Mesodermal cell (in vitro differentiated cells): ENCODE measurements around the gene NDST3.

ENCODE experiments used
- H3K27ac ChIP-seq: 2 replicates; pipeline ENCODE4 v1.7.0; 2013; ENCODE audit warnings: mild to moderate bottlenecking, low read depth, low read length, moderate library complexity; ENCODE audit not compliant: severe bottlenecking
- H3K36me3 ChIP-seq: 2 replicates; pipeline ENCODE4 v1.7.1; 2013; ENCODE audit warnings: mild to moderate bottlenecking, low read length, moderate library complexity; ENCODE audit not compliant: control insufficient read depth, insufficient read depth
- H3K4me1 ChIP-seq: one replicate; pipeline ENCODE4 v1.7.1; 2013; ENCODE audit warnings: mild to moderate bottlenecking, low read length; ENCODE audit not compliant: insufficient read depth, control insufficient read depth, poor library complexity, severe bottlenecking
- H3K4me3 ChIP-seq: 2 replicates; pipeline ENCODE4 v1.7.0; 2013; ENCODE audit warnings: low read length, control low read depth, mild to moderate bottlenecking; ENCODE audit not compliant: insufficient read depth, poor library complexity, severe bottlenecking; ENCODE audit errors: extremely low read depth
- H3K9me3 ChIP-seq: 2 replicates; pipeline ENCODE4 v1.7.1; 2013; ENCODE audit warnings: mild to moderate bottlenecking, low read length, moderate library complexity; ENCODE audit not compliant: control insufficient read depth
- WGBS, 2 experiments: methylation state at CpG; one replicate each; pipeline ENCODE4 v1.1.5; 2013; ENCODE audit warnings: missing lambda C conversion rate in 2 of 2; ENCODE audit not compliant: insufficient coverage in 2 of 2; 5-methylcytosine and 5-hydroxymethylcytosine counted together

The NDST3 gene

DNA sequence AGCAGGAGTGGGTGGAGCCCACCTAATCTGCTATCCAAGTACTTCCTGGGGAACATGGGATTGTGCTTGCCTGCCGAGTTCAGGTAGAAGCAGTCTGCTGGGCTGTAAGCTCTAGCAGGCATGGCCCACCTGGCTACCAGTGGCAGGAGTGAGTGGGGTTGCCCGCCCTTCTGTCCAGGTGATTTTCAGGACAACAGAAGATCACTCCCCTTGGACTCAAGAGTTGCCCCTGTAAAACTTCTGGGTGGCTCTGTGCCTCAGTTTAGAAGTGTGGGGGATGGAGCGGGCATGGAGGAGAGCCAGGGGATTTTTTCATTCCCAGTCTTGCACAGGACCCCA, 43.5 kb downstream of the NDST3 start:
- H3K4me1 ChIP-seq: no peaks in the 10 kb centered on the region
- H3K36me3 ChIP-seq: no peaks in the 10 kb centered on the region
- H3K4me3 ChIP-seq: no peak overlapping the region
- H3K9me3 ChIP-seq: no peaks in the 10 kb centered on the region
- H3K27ac ChIP-seq: no peak overlapping the region
- 94 to 100% methylated on average over 2 of the region's 3 CpGs for WGBS, 2 experiments

DNA sequence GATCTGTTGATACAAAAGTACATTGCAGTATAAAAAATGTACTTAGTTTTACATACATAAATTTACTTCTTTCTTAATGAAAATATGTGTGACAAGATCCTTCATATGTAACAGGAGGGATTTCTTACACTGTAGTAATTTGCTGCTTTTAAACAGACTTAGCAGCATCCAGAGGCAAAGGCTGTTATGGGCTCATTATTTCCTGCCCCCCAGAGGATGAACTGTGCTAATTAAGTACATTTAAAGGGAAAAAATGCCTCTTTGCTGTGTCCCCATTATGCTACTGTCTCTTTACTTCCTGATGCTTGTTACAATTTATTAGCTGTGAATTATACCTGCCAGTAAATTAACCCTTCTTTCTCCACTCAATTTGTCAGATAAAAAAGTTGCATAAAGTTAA, 47.1 kb downstream of the NDST3 start:
- Histone ChIP-seq H3K4me3 (no peak overlapping the region), H3K36me3 (no peaks in the 10 kb centered on the region), H3K4me1 (no peaks in the 10 kb centered on the region), H3K9me3 (no peaks in the 10 kb centered on the region), H3K27ac (no peak overlapping the region)

DNA sequence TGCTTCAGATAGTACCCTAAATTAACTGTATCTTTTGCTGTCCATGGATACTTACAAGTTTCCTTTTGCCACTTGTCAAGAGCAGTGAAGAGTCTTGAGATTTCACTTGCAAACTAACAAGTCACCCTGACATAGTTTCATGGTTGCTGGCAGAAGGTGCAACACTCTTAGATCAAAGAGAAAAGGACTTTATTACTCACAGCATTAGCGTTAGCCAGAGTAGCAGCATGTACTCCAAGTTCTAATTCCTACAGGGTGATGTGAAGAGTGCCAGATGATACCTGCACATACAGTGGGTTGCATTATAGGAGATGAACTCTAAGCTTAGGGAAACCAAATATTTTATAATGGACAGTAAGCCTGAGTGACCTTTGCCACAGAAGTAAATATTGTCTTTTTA, 47.9 kb downstream of the NDST3 start:
- 50% methylated on average over 1 of the region's 1 CpG; no CpG with 5 or more reads in 1 of the 2 experiments for WGBS, 2 experiments
- H3K27ac ChIP-seq: no peak overlapping the region
- H3K4me3 ChIP-seq: no peak overlapping the region
- no peaks in the 10 kb centered on the region for H3K9me3 ChIP-seq
- H3K36me3 ChIP-seq: no peaks in the 10 kb centered on the region
- H3K4me1 ChIP-seq: no peaks in the 10 kb centered on the region

DNA sequence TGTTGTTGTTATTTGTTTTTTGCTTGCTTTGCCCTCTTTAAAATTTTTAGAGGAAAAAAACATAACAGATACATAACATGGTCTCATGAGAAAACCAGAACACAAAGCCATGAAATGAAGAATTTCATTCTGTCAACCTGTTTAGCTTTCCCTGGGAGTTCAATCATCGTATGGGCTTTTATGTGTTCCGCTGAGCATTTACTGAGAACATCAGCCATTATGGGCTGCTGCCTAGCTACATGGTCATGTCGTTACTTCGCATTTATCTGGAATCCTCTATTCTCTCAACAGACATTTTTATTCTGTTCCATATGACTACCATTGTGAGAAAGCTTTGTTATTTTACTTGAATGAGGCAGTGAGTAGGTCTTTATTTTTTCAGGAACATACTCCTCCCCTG, 51.4 kb downstream of the NDST3 start:
- no peak overlapping the region for H3K27ac ChIP-seq
- no peaks in the 10 kb centered on the region for H3K9me3 ChIP-seq
- no peak overlapping the region for H3K4me3 ChIP-seq
- WGBS, 2 experiments: 72 to 95% methylated on average over 2 to 4 of the region's 4 CpGs
- H3K4me1 ChIP-seq: no peaks in the 10 kb centered on the region
- no peaks in the 10 kb centered on the region for H3K36me3 ChIP-seq

DNA sequence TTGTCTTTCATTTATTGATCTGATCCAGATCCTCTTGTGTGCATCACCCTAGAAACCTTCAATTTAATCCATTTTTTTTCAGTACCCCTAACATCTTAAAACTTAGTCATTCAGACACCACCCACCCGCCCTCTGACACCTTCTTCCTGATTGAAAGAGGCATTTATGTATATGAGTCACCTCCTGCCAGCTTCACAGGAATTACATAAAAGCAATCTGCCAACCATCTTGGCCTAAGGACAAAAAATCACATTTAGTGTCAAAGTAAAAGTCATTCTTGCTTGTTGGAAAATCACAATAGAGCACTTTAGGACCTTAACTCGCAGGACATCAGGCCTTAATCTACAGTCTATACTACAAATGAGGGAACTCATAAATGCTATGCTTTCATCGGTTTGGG, 52.1 kb downstream of the NDST3 start:
- no CpG with 5 or more reads among the region's 3 CpGs for WGBS, 2 experiments
- Histone ChIP-seq H3K36me3 (no peaks in the 10 kb centered on the region), H3K4me1 (no peaks in the 10 kb centered on the region), H3K27ac (no peak overlapping the region), H3K4me3 (no peak overlapping the region), H3K9me3 (no peaks in the 10 kb centered on the region)

DNA sequence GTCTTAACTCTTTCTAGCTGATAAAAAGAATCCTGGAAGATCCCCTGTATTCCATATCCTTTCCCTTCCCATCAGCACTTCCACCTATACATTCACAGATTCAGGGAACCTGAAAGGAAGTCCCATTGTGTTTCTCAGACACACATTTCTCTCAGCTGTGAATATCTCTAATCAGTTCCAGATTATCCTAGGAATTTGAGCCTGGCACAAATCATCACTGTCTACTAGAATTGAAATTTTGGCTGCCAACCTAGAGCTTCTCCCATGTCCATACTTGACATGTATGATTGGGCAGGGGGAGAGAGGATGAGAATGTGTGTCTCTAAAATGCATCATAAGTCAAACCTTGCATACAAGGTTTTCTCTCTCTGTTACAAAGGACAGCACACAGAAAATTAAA, 53.1 kb downstream of the NDST3 start:
- Histone ChIP-seq H3K27ac (no peak overlapping the region), H3K9me3 (no peaks in the 10 kb centered on the region), H3K4me3 (no peak overlapping the region), H3K36me3 (no peaks in the 10 kb centered on the region), H3K4me1 (no peaks in the 10 kb centered on the region)

DNA sequence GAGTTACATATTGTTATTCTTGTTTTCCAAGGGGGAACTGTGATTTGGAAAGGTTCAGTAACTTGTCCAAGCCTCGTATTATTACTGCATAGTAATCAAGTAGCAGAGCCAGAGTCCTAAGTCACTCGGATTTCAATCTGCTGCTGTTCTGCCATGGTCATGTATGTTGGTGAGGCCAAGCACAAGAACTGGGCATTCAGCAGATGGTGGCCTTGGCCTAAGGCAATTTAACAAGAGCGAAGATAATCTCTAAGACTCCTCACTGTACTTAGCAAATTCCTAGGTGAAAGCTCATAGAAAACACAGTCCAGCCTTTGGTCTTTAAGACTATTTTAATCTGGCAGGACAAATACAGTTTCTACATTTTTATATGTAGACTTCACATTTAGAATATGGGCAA, 64.8 kb downstream of the NDST3 start:
- Histone ChIP-seq H3K4me3 (no peak overlapping the region), H3K27ac (no peak overlapping the region), H3K36me3 (no peaks in the 10 kb centered on the region), H3K4me1 (no peaks in the 10 kb centered on the region), H3K9me3 (no peaks in the 10 kb centered on the region)
- WGBS, 2 experiments: 75 to 87% methylated on average over 2 to 3 of the region's 3 CpGs

DNA sequence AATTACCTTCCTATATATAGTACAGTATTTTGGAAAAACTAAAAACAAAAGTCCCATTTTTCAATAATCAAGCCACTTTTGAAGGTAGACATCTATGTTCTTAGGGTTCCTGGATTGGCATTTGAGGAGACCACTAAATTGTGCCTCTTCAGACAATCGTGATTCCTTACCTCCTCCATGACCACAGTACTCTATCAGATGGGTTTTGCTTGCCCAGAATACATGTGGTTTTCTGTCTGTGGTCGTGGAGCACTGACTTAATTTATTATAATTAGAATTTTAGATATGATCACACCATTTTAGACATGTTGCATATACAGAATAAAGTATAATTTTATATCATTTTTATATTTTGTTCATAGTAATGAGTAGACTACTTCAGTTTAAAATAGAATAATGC, 67.9 kb downstream of the NDST3 start:
- Histone ChIP-seq H3K4me1 (no peaks in the 10 kb centered on the region), H3K36me3 (no peaks in the 10 kb centered on the region), H3K9me3 (no peaks in the 10 kb centered on the region), H3K4me3 (no peak overlapping the region), H3K27ac (no peak overlapping the region)
- WGBS, 2 experiments: no CpG with 5 or more reads among the region's 2 CpGs

DNA sequence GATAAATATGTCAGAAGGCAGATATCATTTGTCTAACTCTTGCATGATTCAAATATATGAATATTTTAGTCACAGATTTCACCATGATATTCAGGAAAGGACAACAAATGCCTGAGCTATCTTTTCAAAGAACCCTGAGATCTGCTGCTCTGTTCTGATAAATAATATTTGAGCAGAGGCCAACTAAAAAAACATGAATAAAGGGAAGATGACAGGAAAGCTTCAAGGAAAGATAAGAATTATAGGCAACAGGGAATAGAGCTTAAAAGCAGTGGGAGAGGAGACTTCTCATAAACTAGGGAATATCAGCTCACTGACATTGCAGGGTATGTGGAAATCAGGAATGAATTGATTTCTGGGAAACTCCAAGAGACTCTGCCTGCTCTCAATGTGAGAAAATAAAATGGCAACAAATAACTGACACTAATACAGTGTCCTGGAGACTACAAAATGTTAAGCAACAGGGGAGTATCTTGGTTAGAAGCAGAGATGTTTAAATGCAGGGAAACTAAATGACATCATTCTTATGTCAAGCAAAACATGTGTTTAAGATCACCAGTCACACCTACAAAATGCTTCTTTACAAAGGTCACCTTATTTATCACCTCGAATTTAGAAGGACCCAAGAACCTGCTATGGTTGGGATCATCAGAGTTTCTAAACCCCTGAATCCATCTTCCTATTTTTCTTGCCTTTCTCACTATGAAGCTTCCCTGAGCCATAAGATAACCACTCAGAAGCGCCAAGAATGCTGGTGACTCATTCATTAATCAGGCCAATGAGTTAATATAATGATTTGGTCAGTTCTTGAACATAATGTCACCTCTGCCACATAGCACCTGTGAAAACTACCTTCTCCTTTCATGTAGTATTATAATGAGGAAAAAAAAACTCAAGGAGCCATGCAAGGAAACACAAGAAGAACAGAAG, 78.1 kb downstream of the NDST3 start:
- H3K4me3 ChIP-seq: no peak overlapping the region
- H3K9me3 ChIP-seq: no peaks in the 10 kb centered on the region
- H3K36me3 ChIP-seq: no peaks in the 10 kb centered on the region
- no peak overlapping the region for H3K27ac ChIP-seq
- WGBS, 2 experiments: 80 to 83% methylated on average over 1 of the region's 2 CpGs
- H3K4me1 ChIP-seq: no peaks in the 10 kb centered on the region

DNA sequence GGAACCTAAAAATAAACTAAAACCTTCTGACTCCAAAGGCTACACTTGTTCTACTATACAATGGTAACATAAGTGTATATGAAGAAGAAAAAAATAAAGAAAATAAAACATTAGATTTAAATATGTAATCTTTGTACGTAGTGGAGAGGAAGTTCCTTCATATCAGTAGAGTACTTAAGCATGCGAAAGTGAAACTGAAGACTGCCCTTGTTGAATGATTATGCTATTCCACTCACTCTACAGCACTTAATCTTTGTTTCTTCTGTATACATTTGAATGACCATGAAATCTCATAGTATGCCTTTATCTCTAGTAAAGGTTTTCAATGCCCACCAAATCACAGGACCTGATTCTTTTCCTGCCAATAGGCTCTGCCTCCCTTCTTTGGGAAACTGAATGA, 78.9 kb downstream of the NDST3 start:
- Histone ChIP-seq H3K9me3 (no peaks in the 10 kb centered on the region), H3K4me3 (no peak overlapping the region), H3K36me3 (no peaks in the 10 kb centered on the region), H3K27ac (no peak overlapping the region), H3K4me1 (no peaks in the 10 kb centered on the region)
- WGBS, 2 experiments: no CpG with 5 or more reads among the region's 2 CpGs

DNA sequence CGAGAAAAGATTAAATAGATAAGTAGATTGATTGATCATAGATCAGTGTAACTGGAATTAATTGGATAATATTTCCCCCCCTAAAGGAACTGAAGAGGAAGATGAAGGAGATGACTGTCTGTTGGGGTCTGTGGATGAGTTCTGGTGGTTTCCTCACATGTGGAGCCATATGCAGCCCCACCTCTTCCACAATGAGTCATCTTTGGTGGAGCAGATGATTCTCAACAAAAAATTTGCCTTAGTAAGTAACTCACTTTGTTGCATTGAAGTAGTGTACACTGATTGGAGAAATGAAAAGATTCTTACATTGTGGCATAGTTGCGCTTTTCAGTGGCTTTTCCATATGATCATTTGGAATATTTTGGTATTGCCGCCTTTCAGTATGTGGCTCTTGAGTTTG, 80.4 kb downstream of the NDST3 start:
- Histone ChIP-seq H3K9me3 (no peaks in the 10 kb centered on the region), H3K27ac (no peak overlapping the region), H3K36me3 (no peaks in the 10 kb centered on the region), H3K4me1 (no peaks in the 10 kb centered on the region), H3K4me3 (no peak overlapping the region)
- 100% methylated on average over 1 of the region's 3 CpGs; no CpG with 5 or more reads in 1 of the 2 experiments for WGBS, 2 experiments
